K562 (cell line): Measurements from ENCODE around the gene MAP4K4. TPM values are rescaled to one million over a fixed set of nuclear protein-coding genes. Genes with fewer than 3 reads are reported as not detected.

Experiments
- ATAC-seq: fragments of 200-7000 bp; cut with Tn5 transposase; 3 replicates; pipeline ENCODE4 v1.9.1; 2020; ENCODE audit warnings: moderate library complexity
- BruUV-seq: library from RNA; stranded (reverse); fragments of 400-500 nt; replicated peaks from 2 replicates; lab custom pipeline; 2021; lab: Mats Ljungman, UMichigan
- CTCF ChIA-PET: fragments of 300-600 bp; formaldehyde crosslinking; extraction: SDS; loops from one replicate; lab custom pipeline; 2021; ENCODE audit warnings: low intra/inter-chr PET ratio; lab: Yijun Ruan, JAX
- POLR2A ChIA-PET: fragments of 300-600, 350-650 bp; sonication (Branson Sonifier 250); formaldehyde crosslinking; extraction: SDS; loops from one replicate; lab custom pipeline; 2021; ENCODE audit warnings: antibody characterized with exemption, inconsistent platforms; lab: Yijun Ruan, JAX
- DNase-seq, 4 experiments: peaks; one replicate each; pipeline versions ENCODE4 v3.0.0 to v3.0.0-alpha.2; 2011 to 2018; ENCODE audit warnings: low spot score in 3 of 4, mixed read lengths in 3 of 4; ENCODE audit errors: extremely low read depth in 1 of 4
- FAIRE-seq: peaks from 2 replicates; lab custom pipeline; 2011; peaks lifted over from hg19 to GRCh38; lab: Jason Lieb, UNC
- H2AFZ ChIP-seq: 2 replicates; pipeline ENCODE4 v1.6.0; 2011; ENCODE audit warnings: low read depth, low read length, control low read depth, inconsistent platforms
- H3K27ac ChIP-seq: fragments of 200-600 bp; 3 replicates; pipeline ENCODE4 v1.8.0; 2011; ENCODE audit warnings: low read depth, mild to moderate bottlenecking, control low read depth, inconsistent platforms, low read length, moderate library complexity, mixed read lengths; ENCODE audit errors: extremely low read depth
- H3K27me3 ChIP-seq, 2 experiments: fragments of 300-600 bp in 1 of 2; 2 replicates in 1 of 2; 3 replicates in 1 of 2; pipeline versions ENCODE4 v1.6.0 to v1.8.0; 2011; ENCODE audit warnings: inconsistent platforms in 2 of 2, low read length in 2 of 2, mild to moderate bottlenecking in 1 of 2, mixed read lengths in 1 of 2, moderate library complexity in 1 of 2; ENCODE audit not compliant: control insufficient read depth in 2 of 2, insufficient read depth in 2 of 2
- H3K36me3 ChIP-seq: fragments of 300-600 bp; 3 replicates; pipeline ENCODE4 v1.8.0; 2011; ENCODE audit warnings: mild to moderate bottlenecking, low read length, inconsistent platforms; ENCODE audit not compliant: control insufficient read depth, insufficient read depth
- H3K4me1 ChIP-seq, 2 experiments: fragments of 200-600 bp in 1 of 2; replicated peaks in 1 of 2; 2 replicates in 1 of 2; 3 replicates in 1 of 2; pipeline versions ENCODE4 v1.5.1 to v1.8.0; 2011; ENCODE audit warnings: inconsistent platforms in 2 of 2, low read length in 2 of 2, mild to moderate bottlenecking in 1 of 2, mixed read lengths in 1 of 2, moderate library complexity in 1 of 2; ENCODE audit not compliant: control insufficient read depth in 2 of 2, insufficient read depth in 2 of 2
- H3K4me2 ChIP-seq: 2 replicates; pipeline ENCODE4 v1.6.1; 2011; ENCODE audit warnings: low read length, control low read depth, inconsistent platforms, mixed read lengths; ENCODE audit not compliant: insufficient read depth
- H3K4me3 ChIP-seq: fragments of 200-600 bp; sonication (generic), shearing (Covaris generic); 2 replicates; pipeline ENCODE4 v1.5.1; 2016; ENCODE audit warnings: control low read depth, inconsistent platforms
- H3K79me2 ChIP-seq: fragments of 200-600 bp; 3 replicates; pipeline ENCODE4 v1.8.0; 2011; ENCODE audit warnings: low read length, inconsistent platforms; ENCODE audit not compliant: control insufficient read depth, insufficient read depth
- H3K9ac ChIP-seq, 2 experiments: 2 replicates each; pipeline versions ENCODE4 v1.6.0 to v1.6.1; 2011; ENCODE audit warnings: low read depth in 2 of 2, low read length in 2 of 2, control low read depth in 1 of 2, inconsistent platforms in 1 of 2, mild to moderate bottlenecking in 1 of 2, mixed read lengths in 1 of 2; ENCODE audit not compliant: insufficient read depth in 1 of 2
- H3K9me1 ChIP-seq: one replicate; pipeline ENCODE4 v1.6.0; 2011; ENCODE audit warnings: inconsistent platforms, mild to moderate bottlenecking, low read length, moderate library complexity; ENCODE audit not compliant: control insufficient read depth, insufficient read depth
- H3K9me3 ChIP-seq: replicated peaks from 2 replicates; pipeline ENCODE4 v1.5.1; 2011; ENCODE audit warnings: low read depth, low read length, inconsistent platforms; ENCODE audit not compliant: control insufficient read depth, insufficient read depth
- H4K20me1 ChIP-seq: replicated peaks from 2 replicates; pipeline ENCODE4 v1.6.1; 2011; ENCODE audit warnings: low read length, inconsistent platforms, mixed read lengths; ENCODE audit not compliant: control insufficient read depth, insufficient read depth
- ELF4 ChIP-seq: fragments of 450-650 bp; formaldehyde crosslinking; IDR thresholded peaks from 2 replicates; pipeline ENCODE4 v1.4.0; 2022; ENCODE audit warnings: missing genetic modification characterization
- EP300 ChIP-seq: IDR thresholded peaks from 2 replicates; pipeline ENCODE4 v1.6.1; 2012; ENCODE audit warnings: low read length, improper control_type of control experiment
- FOXO4 ChIP-seq: fragments of 450-650 bp; formaldehyde crosslinking; IDR thresholded peaks from 2 replicates; pipeline ENCODE4 v1.4.0; 2020; ENCODE audit warnings: mild to moderate bottlenecking, moderate library complexity
- KDM5B ChIP-seq: fragments of 200-600 bp; sonication (generic); IDR thresholded peaks from 2 replicates; pipeline ENCODE4 v1.6.1; 2012; ENCODE audit warnings: low read depth, mild to moderate bottlenecking, moderate library complexity, low read length, control low read depth, inconsistent platforms; ENCODE audit not compliant: insufficient replicate concordance
- MEIS2 ChIP-seq: fragments of 450-650 bp; IDR thresholded peaks from 2 replicates; pipeline ENCODE4 v1.6.1; 2014; ENCODE audit warnings: mild to moderate bottlenecking; ENCODE audit not compliant: partially characterized antibody
- RBM14 ChIP-seq: fragments of 200-400 bp; formaldehyde crosslinking; IDR thresholded peaks from 2 replicates; pipeline ENCODE4 v1.6.1; 2018; ENCODE audit warnings: low read depth, mild to moderate bottlenecking, low read length, moderate library complexity, borderline replicate concordance; ENCODE audit not compliant: insufficient read depth
- RERE ChIP-seq: sonication (generic); formaldehyde crosslinking; IDR thresholded peaks from 2 replicates; pipeline ENCODE4 v1.8.0; 2023; ENCODE audit warnings: missing genetic modification reagents, mild to moderate bottlenecking, borderline replicate concordance
- SRF ChIP-seq, 2 experiments: fragments of 250-450, 450-650 bp in 1 of 2; sonication (Bioruptor Pico) in 1 of 2; sonication (generic) in 1 of 2; formaldehyde crosslinking; IDR thresholded peaks; 2 replicates each; pipeline versions ENCODE4 v1.5.0 to v1.5.1; 2020 to 2022; ENCODE audit warnings: mild to moderate bottlenecking in 1 of 2, missing genetic modification reagents in 1 of 2
- TEAD1 ChIP-seq, 2 experiments: fragments of 450-650 bp in 1 of 2; sonication (generic) in 1 of 2; formaldehyde crosslinking; IDR thresholded peaks; 2 replicates each; pipeline versions ENCODE4 v1.4.0 to v1.8.0; 2020 to 2022; ENCODE audit warnings: mild to moderate bottlenecking in 2 of 2, missing genetic modification reagents in 1 of 2
- ZKSCAN1 ChIP-seq: fragments of 150-350 bp; IDR thresholded peaks from 2 replicates; pipeline ENCODE4 v1.6.1; 2016; ENCODE audit warnings: low read depth, low read length
- WGBS: fragments of 100-300 bp; shearing (Covaris generic); methylation state at CpG from one replicate; pipeline ENCODE4 v1.1.6; 2016; ENCODE audit warnings: low coverage, mixed read lengths; ENCODE audit not compliant: insufficient coverage; ENCODE audit errors: missing lambda C conversion rate; 5-methylcytosine and 5-hydroxymethylcytosine counted together
- in situ Hi-C: fragments of 300-500 bp; cut with MboI; formaldehyde crosslinking; loops from 4 replicates; pipeline ENCODE4 v1.15.0; 2018; ENCODE audit warnings: inconsistent platforms, mixed read lengths
- intact Hi-C: fragments of 100-400 bp; cut with micrococcal nuclease; formaldehyde crosslinking; loops from 2 replicates; pipeline ENCODE4 v1.14.2; 2022
- polyA plus RNA-seq, 8 experiments: library from polyadenylated mRNA; depleted of rRNA in 4 of 8; stranded (reverse) in 5 of 8; unstranded in 3 of 8; fragments of >200 nt; fragmentation: Nextera tagmentation in 2 of 8; fragmentation: Illumina TruSeq in 1 of 8; extraction: Ambion mirVana in 2 of 8; extraction: Trizol in 1 of 8; gene quantifications; 2 replicates each; pipeline versions ENCODE4 v1.2.1 to v1.2.3, GENCODE V29; 2011 to 2014; ENCODE audit warnings: inconsistent platforms in 1 of 8, missing spikeins in 1 of 8
- total RNA-seq, 7 experiments: library from RNA; depleted of rRNA in 6 of 7; stranded (reverse); fragments of >200 nt in 6 of 7; fragmentation: Illumina TruSeq in 2 of 7; extraction: Trizol in 2 of 7; gene quantifications; 2 replicates each; pipeline versions ENCODE4 v1.2.1 to v1.2.3, GENCODE V29; 2011 to 2021; ENCODE audit warnings: low replicate concordance in 1 of 7
- TF ChIP-seq, protein P1 (sequence below): fragments of 200-400 bp; formaldehyde crosslinking; IDR thresholded peaks from 2 replicates; pipeline ENCODE4 v1.6.1; 2017; ENCODE audit warnings: mild to moderate bottlenecking, low read depth, low read length, moderate library complexity

MAP4K4 gene
- total and polyA plus RNA-seq, 9 of the 15 experiments (the other 6 are each of a cell fraction or from before 2014, with no cell fraction given): 7.6 to 76.4 (median 50.6) TPM

- H3K4me3 ChIP-seq: no peak overlapping the region
- ChIA-PET CTCF (no interaction called here), POLR2A (interaction anchor here (1.3 kb wide), 1 partner anchor 79 kb away, joined by 3 read pairs; no protein-coding TSS in a partner anchor)
- FAIRE-seq (peak; percentile 19), DNase-seq (no peak), ATAC-seq (no peak)
- peaks cover 73% of the 10 kb centered on the region for H3K79me2 ChIP-seq
- H3K36me3 ChIP-seq: no peaks in the 10 kb centered on the region
- H3K27me3 ChIP-seq: no peaks in the 10 kb centered on the region
- H2AFZ ChIP-seq: no peak overlapping the region
- in situ Hi-C loops (no loop called here), intact Hi-C loops (no loop called here)
- no peaks in the 10 kb centered on the region for H3K9me1 ChIP-seq
- WGBS: 33% methylated on average over 1 of the region's 1 CpG
- H4K20me1 ChIP-seq: no peaks in the 10 kb centered on the region; the same call in 1 of the 2 replicates
- H3K4me2 ChIP-seq: no peak overlapping the region
- BruUV-seq: no TSS peak
- H3K27ac ChIP-seq: no peak overlapping the region
- H3K4me1 ChIP-seq: peaks cover 7 to 31% of the 10 kb centered on the region in 2 experiments; a peak in 4 of 5 replicates
- H3K9me3 ChIP-seq: no peaks in the 10 kb centered on the region
- H3K9ac ChIP-seq: no peak overlapping the region
- TF ChIP-seq RERE (CRISPR knock-in tag): no peak
- TF ChIP-seq MEIS2: no peak
- TF ChIP-seq KDM5B: no peak
- TF ChIP-seq, protein P1, sequence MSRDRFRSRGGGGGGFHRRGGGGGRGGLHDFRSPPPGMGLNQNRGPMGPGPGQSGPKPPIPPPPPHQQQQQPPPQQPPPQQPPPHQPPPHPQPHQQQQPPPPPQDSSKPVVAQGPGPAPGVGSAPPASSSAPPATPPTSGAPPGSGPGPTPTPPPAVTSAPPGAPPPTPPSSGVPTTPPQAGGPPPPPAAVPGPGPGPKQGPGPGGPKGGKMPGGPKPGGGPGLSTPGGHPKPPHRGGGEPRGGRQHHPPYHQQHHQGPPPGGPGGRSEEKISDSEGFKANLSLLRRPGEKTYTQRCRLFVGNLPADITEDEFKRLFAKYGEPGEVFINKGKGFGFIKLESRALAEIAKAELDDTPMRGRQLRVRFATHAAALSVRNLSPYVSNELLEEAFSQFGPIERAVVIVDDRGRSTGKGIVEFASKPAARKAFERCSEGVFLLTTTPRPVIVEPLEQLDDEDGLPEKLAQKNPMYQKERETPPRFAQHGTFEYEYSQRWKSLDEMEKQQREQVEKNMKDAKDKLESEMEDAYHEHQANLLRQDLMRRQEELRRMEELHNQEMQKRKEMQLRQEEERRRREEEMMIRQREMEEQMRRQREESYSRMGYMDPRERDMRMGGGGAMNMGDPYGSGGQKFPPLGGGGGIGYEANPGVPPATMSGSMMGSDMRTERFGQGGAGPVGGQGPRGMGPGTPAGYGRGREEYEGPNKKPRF: no peak
- TF ChIP-seq SRF (CRISPR knock-in tag; IDR thresholded peaks at IDR 0.05): no peak
- no peak for TF ChIP-seq ZKSCAN1
- no peak for TF ChIP-seq ELF4 (CRISPR knock-in tag)
- TF ChIP-seq TEAD1 (CRISPR knock-in tag; IDR thresholded peaks at IDR 0.05): no peak
- TF ChIP-seq EP300: no peak
- no peak for TF ChIP-seq RBM14
- no peak for TF ChIP-seq FOXO4 (CRISPR knock-in tag)
These were observed 47.3 kb downstream of the MAP4K4 start for GRCh38 chr2:101744832-101745231.
